Measurements from ENCODE around the gene IPCEF1. TPM values are rescaled to one million over a fixed set of nuclear protein-coding genes. Genes with fewer than 3 reads are reported as not detected.

Gene IPCEF1
- total RNA-seq, 1 experiment from 2014 or later, result 0.48 TPM

DNA sequence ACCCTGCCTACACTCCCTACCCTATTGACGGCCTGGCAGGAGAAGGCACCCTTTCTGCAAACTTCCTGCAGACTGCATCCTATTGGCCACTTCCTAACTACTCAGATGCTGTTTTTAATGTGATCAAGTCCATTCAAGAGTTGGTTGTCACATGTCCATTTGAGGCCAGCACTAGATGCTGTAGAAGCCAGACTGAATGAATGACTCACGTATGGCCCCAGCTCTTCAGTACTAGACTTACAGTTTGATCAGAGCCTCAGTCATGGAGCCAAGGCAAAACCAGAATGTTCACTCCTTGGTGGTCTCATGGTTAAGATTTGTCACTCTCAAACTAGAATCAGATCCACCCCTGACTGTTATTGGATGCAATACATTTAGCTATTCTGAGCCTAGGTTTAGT lies 215.9 kb downstream of the IPCEF1 start:
- H3K9me3 ChIP-seq (ENCODE audit: control insufficient read depth, low read depth, low read length), result no peaks in the 10 kb centered on the region
- no peaks in the 10 kb centered on the region for H3K79me1 ChIP-seq (ENCODE audit: insufficient read depth, low read depth, low read length, poor library complexity, severe bottlenecking)
- H3K27ac ChIP-seq (ENCODE audit: insufficient read length, low read depth, low read length), result no peak overlapping the region
- no peak overlapping the region for H3K4ac ChIP-seq (ENCODE audit: low read depth, low read length)
- no peak overlapping the region for H3K4me2 ChIP-seq (ENCODE audit: insufficient read depth, insufficient read length, low read length)
- no peaks in the 10 kb centered on the region for H3K79me2 ChIP-seq (ENCODE audit: insufficient read depth, low read length)
- H3K36me3 Mint-ChIP-seq (ENCODE audit: insufficient read depth in 1 of 3, low read depth in 3 of 3), result no peaks in the 10 kb centered on the region
- H3K4me1 Mint-ChIP-seq, result peaks cover 10 to 18% of the 10 kb centered on the region in 2 experiments; a peak in 3 of 4 replicates
- no peak overlapping the region for H3K4me3 Mint-ChIP-seq
- no peak overlapping the region for H3K56ac ChIP-seq (ENCODE audit: insufficient read length, low read depth, low read length)
- H2BK15ac ChIP-seq (ENCODE audit: low read depth, low read length), result no peak overlapping the region
- H3K23ac ChIP-seq (ENCODE audit: insufficient read length, low read depth, low read length), result no peak overlapping the region
- no peak overlapping the region for H2BK5ac ChIP-seq (ENCODE audit: insufficient read length, low read length)
- no peaks in the 10 kb centered on the region for H3K23me2 ChIP-seq (ENCODE audit: insufficient read length, low read depth, low read length, poor library complexity, severe bottlenecking)
- H2AK5ac ChIP-seq (ENCODE audit: insufficient read length, low read length), result no peak overlapping the region
- H4K5ac ChIP-seq (ENCODE audit: insufficient read length, low read depth, low read length), result no peak overlapping the region
- no peak for DNase-seq
- no peak overlapping the region for H2BK20ac ChIP-seq (ENCODE audit: low read depth, low read length, poor library complexity, severe bottlenecking)
- no peaks in the 10 kb centered on the region for H3K4me1 ChIP-seq (ENCODE audit: insufficient read depth, low read length)
- H4K20me1 ChIP-seq (ENCODE audit: control insufficient read depth, insufficient read depth, insufficient read length), result no peaks in the 10 kb centered on the region
- H2BK120ac ChIP-seq (ENCODE audit: low read depth, low read length, poor library complexity, severe bottlenecking), result no peak overlapping the region
- H3K18ac ChIP-seq (ENCODE audit: insufficient read length, low read depth, low read length), result no peak overlapping the region
- H4K8ac ChIP-seq (replicated peaks; ENCODE audit: insufficient read length, low read depth, low read length), result no peak overlapping the region
- no peak overlapping the region for H3K27ac Mint-ChIP-seq
- WGBS (ENCODE audit: extremely low coverage, insufficient read length, low lambda C conversion rate), result no CpG with 5 or more reads among the region's 2 CpGs
- H3K9me3 Mint-ChIP-seq, result no peaks in the 10 kb centered on the region
- no peak overlapping the region for H4K91ac ChIP-seq (ENCODE audit: insufficient read length, low read depth, low read length)
- H2AFZ ChIP-seq (ENCODE audit: low read length), result no peak overlapping the region
- H3T11ph ChIP-seq (ENCODE audit: low read length), result no peak overlapping the region
- no peaks in the 10 kb centered on the region for H3K27me3 Mint-ChIP-seq (ENCODE audit: low read depth)
- H3K14ac ChIP-seq (ENCODE audit: insufficient read depth, low read length), result no peak overlapping the region
- no peak overlapping the region for H2BK12ac ChIP-seq (ENCODE audit: insufficient read length, low read depth, low read length)
- TF ChIP-seq, protein P1, sequence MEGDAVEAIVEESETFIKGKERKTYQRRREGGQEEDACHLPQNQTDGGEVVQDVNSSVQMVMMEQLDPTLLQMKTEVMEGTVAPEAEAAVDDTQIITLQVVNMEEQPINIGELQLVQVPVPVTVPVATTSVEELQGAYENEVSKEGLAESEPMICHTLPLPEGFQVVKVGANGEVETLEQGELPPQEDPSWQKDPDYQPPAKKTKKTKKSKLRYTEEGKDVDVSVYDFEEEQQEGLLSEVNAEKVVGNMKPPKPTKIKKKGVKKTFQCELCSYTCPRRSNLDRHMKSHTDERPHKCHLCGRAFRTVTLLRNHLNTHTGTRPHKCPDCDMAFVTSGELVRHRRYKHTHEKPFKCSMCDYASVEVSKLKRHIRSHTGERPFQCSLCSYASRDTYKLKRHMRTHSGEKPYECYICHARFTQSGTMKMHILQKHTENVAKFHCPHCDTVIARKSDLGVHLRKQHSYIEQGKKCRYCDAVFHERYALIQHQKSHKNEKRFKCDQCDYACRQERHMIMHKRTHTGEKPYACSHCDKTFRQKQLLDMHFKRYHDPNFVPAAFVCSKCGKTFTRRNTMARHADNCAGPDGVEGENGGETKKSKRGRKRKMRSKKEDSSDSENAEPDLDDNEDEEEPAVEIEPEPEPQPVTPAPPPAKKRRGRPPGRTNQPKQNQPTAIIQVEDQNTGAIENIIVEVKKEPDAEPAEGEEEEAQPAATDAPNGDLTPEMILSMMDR (conservative IDR thresholded peaks at IDR 0.05), result no peak
- H3K27me3 ChIP-seq (ENCODE audit: insufficient read depth, low read length), result no peaks in the 10 kb centered on the region
- H3K9ac ChIP-seq (ENCODE audit: extremely low read depth, insufficient read length, low read length), result no peak overlapping the region

Measured in H9 (cell line).